Endodermal cell (in vitro differentiated cells): Measurements from ENCODE around the gene GPX1. TPM values are rescaled to one million over a fixed set of nuclear protein-coding genes. Genes with fewer than 3 reads are reported as not detected.

Experiments used
- DNase-seq: peaks from one replicate; pipeline ENCODE4 v3.0.0-alpha.2; 2017
- H3K27ac ChIP-seq: 2 replicates; pipeline ENCODE4 v1.5.1; 2013; ENCODE audit warnings: mild to moderate bottlenecking, low read depth, low read length, moderate library complexity
- H3K27me3 ChIP-seq: 2 replicates; pipeline ENCODE4 v1.6.1; 2013; ENCODE audit warnings: mild to moderate bottlenecking, low read length, moderate library complexity; ENCODE audit not compliant: insufficient read depth, control insufficient read depth, poor library complexity, severe bottlenecking
- H3K36me3 ChIP-seq: 2 replicates; pipeline ENCODE4 v1.7.0; 2013; ENCODE audit warnings: mild to moderate bottlenecking, low read length, moderate library complexity; ENCODE audit not compliant: control insufficient read depth, insufficient read depth
- H3K4me1 ChIP-seq: one replicate; pipeline ENCODE4 v1.7.0; 2013; ENCODE audit warnings: low read length; ENCODE audit not compliant: control insufficient read depth, insufficient read depth
- H3K4me3 ChIP-seq: 2 replicates; pipeline ENCODE4 v1.5.1; 2013; ENCODE audit warnings: mild to moderate bottlenecking, low read length, moderate library complexity
- H3K9ac ChIP-seq: 2 replicates; pipeline ENCODE4 v1.6.1; 2013; ENCODE audit warnings: mild to moderate bottlenecking, low read length, moderate library complexity; ENCODE audit not compliant: poor library complexity, severe bottlenecking; ENCODE audit errors: extremely low read depth
- H3K9me3 ChIP-seq: 2 replicates; pipeline ENCODE4 v1.6.1; 2013; ENCODE audit warnings: mild to moderate bottlenecking, low read length, moderate library complexity; ENCODE audit not compliant: control insufficient read depth
- H3K27ac Mint-ChIP-seq: 2 replicates; pipeline ENCODE4 v1.8.0; 2020; ENCODE audit warnings: mixed read lengths
- H3K27me3 Mint-ChIP-seq: 2 replicates; pipeline ENCODE4 v1.8.0; 2021; ENCODE audit warnings: mild to moderate bottlenecking, mixed read lengths; ENCODE audit not compliant: insufficient read depth
- H3K36me3 Mint-ChIP-seq: 2 replicates; pipeline ENCODE4 v1.8.0; 2020; ENCODE audit warnings: low read depth, mixed read lengths
- H3K4me1 Mint-ChIP-seq: 2 replicates; pipeline ENCODE4 v1.8.0; 2020; ENCODE audit warnings: mixed read lengths
- H3K4me3 Mint-ChIP-seq: 2 replicates; pipeline ENCODE4 v1.8.0; 2020; ENCODE audit warnings: mild to moderate bottlenecking, moderate library complexity, mixed read lengths
- H3K9me3 Mint-ChIP-seq: 2 replicates; pipeline ENCODE4 v1.8.0; 2020; ENCODE audit warnings: mild to moderate bottlenecking, mixed read lengths
- WGBS, 2 experiments: methylation state at CpG; one replicate each; pipeline versions ENCODE4 v1.1.5 to v1.1.7; 2013; ENCODE audit warnings: missing lambda C conversion rate in 2 of 2, mixed read lengths in 1 of 2; ENCODE audit not compliant: insufficient coverage in 1 of 2, insufficient read length in 1 of 2; 5-methylcytosine and 5-hydroxymethylcytosine counted together
- total RNA-seq, 2 donors: library from RNA; stranded (reverse); fragmentation: NEBNext Ultra II Directional in 1 of 2; extraction: Animal tissue kit (Norgen Biotek cat#: 25700) in 1 of 2; gene quantifications; 2 replicates in 1 of 2; 3 replicates in 1 of 2; pipeline ENCODE4 v1.2.1, GENCODE V29; 2021
- TF ChIP-seq, protein P1 (sequence below): fragments of 200-600 bp; sonication (generic); conservative IDR thresholded peaks from 2 replicates; pipeline ENCODE4 v1.5.0; 2021; ENCODE audit warnings: antibody characterized with exemption, mild to moderate bottlenecking

The GPX1 gene
- total RNA-seq, 2 donors from 2014 or later, result 178 to 195 TPM

DNA sequence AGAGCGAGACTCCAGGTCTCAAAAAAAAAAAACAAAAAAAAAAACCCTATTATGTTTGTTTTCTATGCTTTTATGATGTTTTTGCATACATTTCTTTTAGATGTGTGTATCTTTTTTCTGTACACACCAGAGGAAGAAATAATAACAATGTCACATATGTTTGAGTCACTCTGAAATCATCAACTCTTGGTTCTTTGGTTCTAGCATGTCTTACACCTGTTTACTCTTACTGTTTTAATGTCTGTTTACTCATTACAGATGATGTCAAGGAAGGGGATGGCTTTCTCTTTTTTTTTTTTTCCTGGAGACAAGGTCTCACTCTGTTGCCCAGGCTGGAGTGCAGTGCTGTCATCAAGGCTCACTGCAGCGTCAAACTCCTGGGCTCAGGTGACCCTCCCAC, 29.6 kb upstream of the GPX1 start:
- H3K9me3 Mint-ChIP-seq, result peaks cover 2% of the 10 kb centered on the region
- WGBS, 2 experiments, result 92 to 100% methylated on average over 1 to 2 of the region's 2 CpGs
- no peak overlapping the region for H3K27ac Mint-ChIP-seq
- H3K27me3 Mint-ChIP-seq, result no peaks in the 10 kb centered on the region
- H3K36me3 ChIP-seq, result peaks cover 13% of the 10 kb centered on the region
- H3K27me3 ChIP-seq, result no peaks in the 10 kb centered on the region
- H3K27ac ChIP-seq, result no peak overlapping the region
- H3K4me1 Mint-ChIP-seq, result no peaks in the 10 kb centered on the region
- H3K4me3 Mint-ChIP-seq, result no peak overlapping the region
- TF ChIP-seq, protein P1, sequence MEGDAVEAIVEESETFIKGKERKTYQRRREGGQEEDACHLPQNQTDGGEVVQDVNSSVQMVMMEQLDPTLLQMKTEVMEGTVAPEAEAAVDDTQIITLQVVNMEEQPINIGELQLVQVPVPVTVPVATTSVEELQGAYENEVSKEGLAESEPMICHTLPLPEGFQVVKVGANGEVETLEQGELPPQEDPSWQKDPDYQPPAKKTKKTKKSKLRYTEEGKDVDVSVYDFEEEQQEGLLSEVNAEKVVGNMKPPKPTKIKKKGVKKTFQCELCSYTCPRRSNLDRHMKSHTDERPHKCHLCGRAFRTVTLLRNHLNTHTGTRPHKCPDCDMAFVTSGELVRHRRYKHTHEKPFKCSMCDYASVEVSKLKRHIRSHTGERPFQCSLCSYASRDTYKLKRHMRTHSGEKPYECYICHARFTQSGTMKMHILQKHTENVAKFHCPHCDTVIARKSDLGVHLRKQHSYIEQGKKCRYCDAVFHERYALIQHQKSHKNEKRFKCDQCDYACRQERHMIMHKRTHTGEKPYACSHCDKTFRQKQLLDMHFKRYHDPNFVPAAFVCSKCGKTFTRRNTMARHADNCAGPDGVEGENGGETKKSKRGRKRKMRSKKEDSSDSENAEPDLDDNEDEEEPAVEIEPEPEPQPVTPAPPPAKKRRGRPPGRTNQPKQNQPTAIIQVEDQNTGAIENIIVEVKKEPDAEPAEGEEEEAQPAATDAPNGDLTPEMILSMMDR, result no peak
- peaks cover 23% of the 10 kb centered on the region for H3K36me3 Mint-ChIP-seq
- no peak overlapping the region for H3K9ac ChIP-seq
- H3K9me3 ChIP-seq, result no peaks in the 10 kb centered on the region
- no peak overlapping the region for H3K4me3 ChIP-seq
- no peak for DNase-seq
- H3K4me1 ChIP-seq, result no peaks in the 10 kb centered on the region

DNA sequence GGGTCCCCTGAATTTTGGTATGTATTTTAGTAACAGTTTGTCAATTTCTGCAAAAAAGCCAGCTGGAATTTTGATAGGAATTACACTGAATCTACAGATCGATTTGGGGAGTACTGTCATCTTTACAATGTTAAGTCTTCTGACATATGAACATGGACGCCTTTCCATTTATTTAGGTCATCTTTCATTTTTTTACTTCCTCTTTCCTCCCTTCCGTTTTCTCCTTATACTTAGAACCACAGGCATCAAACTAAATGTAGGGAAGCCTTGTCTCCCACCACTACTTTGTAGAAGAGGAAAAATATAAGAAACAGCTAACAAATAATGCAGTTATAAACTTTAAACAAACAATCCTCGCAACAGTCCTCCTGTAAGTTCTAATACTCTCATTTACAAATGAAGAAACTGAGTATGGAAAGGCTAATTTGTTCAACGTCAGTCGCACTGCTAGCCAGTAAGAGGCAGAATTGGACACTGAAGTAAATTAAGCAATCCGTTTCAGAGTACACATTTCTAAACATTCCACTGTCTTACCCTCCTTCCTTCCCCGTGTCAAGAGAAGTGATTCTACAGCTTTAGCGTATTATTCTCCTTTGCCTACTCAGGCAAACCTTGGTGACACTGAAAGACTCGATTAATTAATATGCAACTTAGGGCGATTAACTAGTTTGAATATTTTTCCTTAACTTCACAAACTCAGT, 28.1 kb upstream of the GPX1 start:
- no peaks in the 10 kb centered on the region for H3K4me1 ChIP-seq
- H3K27me3 Mint-ChIP-seq, result no peaks in the 10 kb centered on the region
- no peak overlapping the region for H3K27ac ChIP-seq
- H3K27ac Mint-ChIP-seq, result no peak overlapping the region
- H3K9me3 ChIP-seq, result no peaks in the 10 kb centered on the region
- no peak for DNase-seq
- H3K4me3 Mint-ChIP-seq, result no peak overlapping the region
- no peak overlapping the region for H3K9ac ChIP-seq
- 95 to 96% methylated on average over 8 to 11 of the region's 11 CpGs for WGBS, 2 experiments
- H3K36me3 Mint-ChIP-seq, result peaks cover 20% of the 10 kb centered on the region
- no peak overlapping the region for H3K4me3 ChIP-seq
- TF ChIP-seq, protein P1, result no peak
- peaks cover 13% of the 10 kb centered on the region for H3K36me3 ChIP-seq
- H3K4me1 Mint-ChIP-seq, result no peaks in the 10 kb centered on the region
- H3K27me3 ChIP-seq, result no peaks in the 10 kb centered on the region
- H3K9me3 Mint-ChIP-seq, result peaks cover 2% of the 10 kb centered on the region

DNA sequence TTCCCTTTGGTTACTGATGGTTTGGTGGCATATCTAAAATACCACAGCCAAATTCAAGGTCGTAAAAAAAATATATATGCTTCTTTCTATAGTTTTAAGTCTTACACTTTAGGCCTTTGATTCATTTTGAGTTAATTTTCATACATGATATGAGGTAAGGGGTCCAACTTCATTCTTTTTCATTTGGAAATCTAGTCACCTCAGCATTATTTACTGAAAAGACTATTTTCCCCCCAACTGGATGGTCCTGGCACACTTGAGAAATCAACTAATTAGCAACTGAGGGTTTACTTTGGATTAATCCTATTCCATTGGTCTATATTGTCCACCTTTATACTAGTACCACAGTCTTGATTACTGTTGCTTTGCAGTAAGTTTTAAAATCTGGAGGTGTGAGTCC, 27.5 kb upstream of the GPX1 start:
- Mint-ChIP-seq H3K4me1 (no peaks in the 10 kb centered on the region), H3K27ac (peak overlapping the region; percentile 17), H3K9me3 (peaks cover 2% of the 10 kb centered on the region), H3K27me3 (no peaks in the 10 kb centered on the region), H3K4me3 (no peak overlapping the region), H3K36me3 (peaks cover 20% of the 10 kb centered on the region)
- H3K9ac ChIP-seq, result no peak overlapping the region
- TF ChIP-seq, protein P1, result no peak
- H3K27me3 ChIP-seq, result no peaks in the 10 kb centered on the region
- no CpG with 5 or more reads among the region's 1 CpG for WGBS, 2 experiments
- no peaks in the 10 kb centered on the region for H3K9me3 ChIP-seq
- H3K4me1 ChIP-seq, result no peaks in the 10 kb centered on the region
- H3K4me3 ChIP-seq, result no peak overlapping the region
- H3K27ac ChIP-seq, result no peak overlapping the region
- peaks cover 13% of the 10 kb centered on the region for H3K36me3 ChIP-seq
- DNase-seq, result no peak
